Dedifferentiated amniotic fluid mesenchymal stem cell (primary cell): Measurements from ENCODE around the gene SMIM43.
"Not testable (repeated sequence)": the region's sequence is repeated elsewhere in the genome, so short reads cannot be mapped to it uniquely, and the experiment has no call there.

ENCODE experiments used
- DNase-seq: peaks from one replicate; pipeline ENCODE4 v3.0.0-alpha.2; 2016; ENCODE audit errors: extremely low spot score

SMIM43 gene

DNA sequence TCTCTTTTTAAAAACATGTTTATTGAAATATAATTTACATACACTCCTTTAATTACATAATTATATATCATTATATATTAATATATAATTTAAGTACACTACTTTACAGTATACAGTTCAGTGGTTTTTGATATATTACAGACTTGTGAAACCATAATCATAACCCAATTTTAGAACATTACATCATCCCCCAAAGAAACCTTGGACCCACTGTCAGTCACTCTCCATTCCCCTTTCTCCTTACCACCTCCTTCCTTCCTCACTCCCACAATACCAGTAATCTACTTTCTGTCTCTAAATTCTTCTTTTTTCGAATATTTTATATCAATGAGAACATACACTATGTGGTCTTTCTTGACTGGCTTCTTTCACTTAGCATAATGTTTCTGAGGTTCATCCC lies 18.2 kb upstream of the SMIM43 start:
- no peak for DNase-seq

DNA sequence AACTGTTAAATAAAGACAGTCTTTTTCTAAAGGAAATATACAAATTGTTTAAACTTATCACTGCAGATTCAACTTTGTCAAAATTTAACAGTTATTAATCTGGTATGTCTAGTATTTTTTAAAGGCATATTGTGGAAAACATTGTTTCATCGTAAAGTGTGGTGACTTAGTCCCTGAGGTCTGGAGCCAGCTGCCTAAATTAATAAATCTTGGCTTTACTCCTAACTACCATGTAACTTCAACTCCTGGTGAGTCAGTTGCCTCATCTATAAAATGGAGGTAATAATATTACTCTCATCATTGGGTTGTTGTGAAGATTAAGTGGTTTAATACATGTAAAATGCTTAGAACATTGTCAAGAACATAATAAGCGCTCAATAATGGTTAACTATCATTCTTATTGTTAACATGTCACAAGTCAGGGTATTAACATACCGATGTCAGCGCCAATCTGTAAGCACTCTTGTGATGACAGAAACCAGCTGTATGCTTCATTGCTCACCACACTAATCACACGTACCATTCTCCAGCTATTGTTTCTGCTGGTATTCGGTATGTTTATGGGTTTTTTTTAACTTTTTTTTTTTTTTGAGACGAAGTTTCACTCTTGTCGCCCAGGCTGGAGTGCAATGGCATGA lies 14.1 kb upstream of the SMIM43 start:
- DNase-seq: no peak

DNA sequence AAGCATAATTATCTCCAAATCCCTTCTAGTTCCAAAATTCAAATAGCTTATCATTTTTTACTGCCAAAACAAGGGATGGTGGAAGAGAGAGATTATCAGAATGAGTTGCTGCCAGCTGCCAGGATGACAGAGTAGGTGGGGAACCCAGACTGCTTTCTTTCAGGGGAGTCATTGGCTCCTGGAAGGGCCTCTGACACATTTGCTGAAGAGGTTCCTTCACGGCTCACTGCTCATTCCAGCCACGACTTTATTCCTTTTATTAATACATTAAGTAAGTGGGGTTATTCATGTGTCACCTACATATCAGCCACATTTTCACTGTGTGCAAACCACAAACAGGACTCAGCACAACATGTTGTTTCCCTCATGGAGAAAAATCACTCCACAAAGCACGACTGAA lies 12.7 kb upstream of the SMIM43 start:
- DNase-seq: no peak

DNA sequence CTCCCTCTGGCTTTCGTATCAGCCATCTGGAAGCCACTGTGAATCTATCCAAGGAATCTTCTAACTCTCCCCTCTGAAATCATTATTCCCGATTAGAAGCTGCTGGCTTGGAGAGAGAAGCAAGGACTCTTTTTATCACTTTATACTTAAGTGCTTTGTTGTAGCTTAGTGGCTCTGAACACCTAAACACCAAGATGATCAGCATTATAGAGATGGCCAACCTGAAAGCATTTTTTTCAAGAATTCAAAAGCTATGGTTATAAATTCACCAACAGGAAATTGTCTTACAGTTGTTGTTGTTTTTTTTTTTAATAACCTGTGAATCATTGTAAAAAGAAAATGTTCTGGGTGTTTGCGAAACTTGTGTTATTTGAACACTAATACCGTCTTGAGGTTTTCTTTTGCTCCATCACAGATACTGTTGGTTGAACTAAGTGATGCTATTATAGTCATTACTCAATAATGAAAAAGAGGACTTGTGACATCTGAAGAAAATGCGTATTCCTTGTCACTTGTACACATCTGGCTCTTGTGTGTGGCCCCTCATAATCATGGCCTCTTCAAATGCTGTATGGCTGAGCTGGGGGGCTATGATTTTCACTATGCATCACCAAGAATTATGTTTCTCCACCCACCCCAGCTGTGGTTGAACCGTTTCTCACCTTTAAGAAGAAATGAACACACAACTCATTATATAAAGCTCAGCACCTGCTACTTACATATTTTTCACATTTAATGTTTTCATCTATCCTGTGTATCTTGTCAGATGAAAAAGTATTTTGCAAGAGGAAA lies 11.8 kb upstream of the SMIM43 start:
- DNase-seq: no peak

DNA sequence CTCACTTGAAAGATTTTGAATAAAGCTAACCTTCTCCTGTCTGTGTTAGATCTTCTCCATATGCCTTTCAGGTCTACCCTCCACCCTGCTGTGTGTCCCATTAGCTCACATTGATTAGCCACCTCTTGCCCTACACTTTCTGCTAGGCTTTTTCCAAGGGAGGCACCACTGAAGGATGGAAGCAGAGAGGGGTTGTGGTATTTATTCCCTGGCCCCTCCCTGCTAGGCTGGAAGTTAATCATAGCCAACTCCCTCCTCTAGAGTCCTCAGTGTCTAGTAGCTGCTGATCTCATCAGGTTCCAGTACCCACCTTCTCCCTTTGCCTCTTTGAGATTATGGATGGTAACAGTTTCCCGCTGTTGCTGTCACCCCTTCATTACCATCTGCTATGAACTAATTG lies 8.9 kb upstream of the SMIM43 start:
- DNase-seq: no peak

DNA sequence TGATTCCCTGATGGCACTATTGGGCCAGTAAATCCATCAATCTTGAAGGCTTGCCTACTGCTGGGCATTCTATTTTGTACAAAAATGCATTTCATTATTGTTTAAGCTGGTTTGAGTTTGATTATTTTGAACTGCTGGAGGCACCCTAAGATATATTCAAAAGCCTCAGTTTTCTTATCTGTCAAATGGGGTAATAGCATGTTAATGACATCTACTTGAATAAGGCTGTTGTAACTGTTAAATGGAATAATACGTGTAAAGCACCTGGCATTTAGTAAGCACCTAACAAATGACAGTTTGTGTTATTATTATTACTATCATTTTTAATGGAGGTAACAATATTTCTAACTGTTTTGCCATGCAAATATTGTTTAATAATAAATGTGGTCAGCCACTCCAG lies 6.9 kb upstream of the SMIM43 start:
- DNase-seq: no peak

DNA sequence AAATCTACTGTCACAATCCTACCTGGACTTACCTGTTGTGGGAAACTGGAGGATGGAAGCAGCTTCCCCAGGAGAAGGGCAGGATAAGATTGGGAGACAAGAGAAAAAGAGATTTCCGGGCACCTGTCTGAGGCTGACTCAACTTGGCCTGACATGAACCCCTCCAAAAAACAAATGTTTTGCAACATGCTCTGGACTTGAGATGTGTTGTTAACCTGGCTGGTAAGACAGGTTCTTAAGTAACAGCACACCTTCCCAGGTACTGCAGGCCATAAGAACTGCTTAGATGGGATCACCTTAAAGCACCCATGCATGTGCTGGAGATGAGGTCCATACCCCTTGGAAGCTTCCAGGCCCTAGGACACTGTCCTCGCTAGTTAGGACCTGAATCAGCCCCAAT lies 4.4 kb upstream of the SMIM43 start:
- no peak for DNase-seq

DNA sequence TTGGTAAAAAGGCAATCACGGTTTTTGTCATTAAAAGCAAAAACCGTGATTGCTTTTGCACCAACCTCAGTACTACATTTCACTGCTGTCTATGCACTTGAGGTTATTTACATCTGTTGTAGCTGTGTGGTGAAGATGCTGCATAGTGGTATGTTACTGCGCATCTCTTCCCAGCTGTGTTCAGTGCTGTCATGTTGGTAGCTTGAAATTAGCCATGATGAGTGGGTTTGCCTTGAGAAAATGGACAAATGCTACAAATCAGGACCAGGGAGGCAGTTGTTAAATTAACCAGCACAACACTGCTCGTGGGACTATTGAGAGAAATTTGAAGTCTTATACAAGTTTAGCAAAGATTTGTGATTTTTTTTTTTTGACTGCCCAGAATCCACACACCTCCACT lies 2.2 kb upstream of the SMIM43 start:
- no peak for DNase-seq

DNA sequence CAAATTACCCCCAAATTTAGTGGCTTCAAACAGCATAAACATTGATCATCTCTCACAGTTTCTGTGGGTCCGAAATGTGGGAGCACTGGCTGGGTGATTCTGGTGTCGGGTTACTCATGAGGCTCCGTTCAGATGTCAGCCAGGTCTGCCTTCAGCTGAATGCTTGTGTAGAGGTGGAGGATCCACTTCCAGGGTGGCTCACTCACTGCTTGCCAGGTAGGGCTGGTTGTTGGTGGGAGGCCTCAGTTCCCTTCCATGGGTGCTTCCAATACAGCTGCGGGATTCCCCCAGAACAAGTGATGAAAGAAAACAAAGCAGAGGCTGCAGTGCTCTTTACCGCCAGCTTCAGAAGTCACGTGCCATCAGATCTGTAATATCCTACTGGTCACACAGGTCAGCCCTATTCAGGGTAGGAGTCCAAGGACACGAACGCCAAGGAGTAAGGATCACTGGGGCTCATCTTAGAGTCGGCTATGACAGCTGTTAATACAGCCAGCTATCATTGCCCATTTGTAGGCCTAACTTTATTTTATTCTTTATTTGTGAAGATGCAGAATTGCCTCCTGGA lies 1.1 kb upstream of the SMIM43 start:
- no peak for DNase-seq

DNA sequence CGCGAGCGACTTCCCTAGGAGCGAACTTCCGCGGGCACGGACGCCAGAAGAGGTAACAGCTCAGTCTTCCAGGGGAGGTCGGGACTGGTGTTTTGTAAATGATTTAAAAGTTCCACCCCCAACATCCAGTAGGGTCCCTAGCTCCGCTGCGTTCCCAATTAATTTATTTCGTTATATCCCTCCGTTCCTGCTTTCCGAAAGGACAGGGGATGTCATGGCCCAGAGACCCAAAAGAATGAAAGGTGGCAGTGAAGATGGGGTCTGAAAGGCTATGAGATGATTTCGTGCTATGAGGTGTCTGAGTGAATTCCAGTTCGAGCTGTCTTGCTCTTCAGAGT lies 373 bp upstream of the SMIM43 start:
- no peak for DNase-seq

DNA sequence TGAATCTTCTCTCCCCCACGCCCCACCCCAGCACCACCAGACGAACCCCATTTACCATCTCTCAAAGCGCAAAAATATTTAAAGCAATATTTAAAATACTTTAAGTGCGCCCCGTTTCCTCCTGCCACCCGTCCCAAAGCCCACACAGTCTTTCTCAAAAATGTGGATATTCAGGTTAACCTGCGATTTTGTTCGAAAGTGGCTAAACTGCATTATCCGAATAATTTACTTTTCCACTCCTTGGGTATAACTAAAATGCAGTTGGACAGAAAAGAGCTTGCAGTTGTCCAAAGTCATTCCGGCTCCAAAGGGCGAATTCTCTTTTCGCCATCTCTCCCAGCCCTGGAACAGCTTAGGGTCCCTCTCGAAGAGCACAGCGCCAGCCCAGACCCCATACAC lies 662 bp downstream of the SMIM43 start:
- DNase-seq: no peak

DNA sequence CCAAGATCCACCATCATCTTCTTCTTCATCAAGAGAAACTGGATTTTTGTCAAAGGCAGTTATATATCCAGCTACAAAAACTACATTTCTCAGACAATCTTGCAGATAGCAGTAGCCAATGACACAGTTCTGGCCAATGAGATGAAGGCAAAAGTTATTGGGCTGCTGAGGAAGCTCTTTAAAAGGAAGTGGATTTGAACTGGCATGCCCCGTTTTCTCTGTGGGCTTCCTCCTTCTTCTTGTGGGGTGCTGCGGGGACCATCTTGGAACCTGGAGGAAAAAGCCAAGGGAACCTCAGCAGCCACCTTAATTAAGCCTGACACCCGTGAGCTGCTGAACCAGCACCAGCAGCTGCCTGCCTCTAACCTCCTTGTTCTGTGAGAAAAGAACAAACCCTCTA lies 4.8 kb downstream of the SMIM43 start:
- DNase-seq: no peak

DNA sequence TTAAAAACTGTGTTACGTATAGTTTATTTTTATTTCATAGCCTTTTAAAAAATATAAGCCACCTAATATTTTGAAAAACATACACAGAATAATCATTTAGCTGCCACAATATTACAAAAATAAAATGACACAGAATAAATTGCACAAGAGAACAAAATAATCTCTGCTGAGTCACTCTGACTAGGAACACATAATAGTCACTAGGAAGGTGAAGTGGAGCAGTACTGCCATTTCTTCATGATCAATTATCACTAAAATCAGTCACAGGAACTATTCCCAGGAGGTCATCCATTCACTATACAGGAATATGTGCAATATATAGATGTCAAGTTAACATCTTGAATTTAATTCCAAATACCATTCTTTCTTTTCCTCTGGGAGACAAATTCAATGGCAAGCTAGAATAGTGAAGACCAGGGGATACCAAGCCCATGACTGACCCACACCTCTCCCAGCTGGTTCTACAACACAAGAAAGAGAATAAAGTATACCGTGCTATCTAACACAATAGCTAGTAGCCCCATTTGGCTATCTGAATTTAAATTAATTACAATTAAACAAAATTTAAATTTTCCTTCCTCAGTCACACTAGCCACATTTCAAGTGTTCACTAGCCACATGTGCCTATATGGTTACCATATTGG lies 5.9 kb downstream of the SMIM43 start:
- no peak for DNase-seq

DNA sequence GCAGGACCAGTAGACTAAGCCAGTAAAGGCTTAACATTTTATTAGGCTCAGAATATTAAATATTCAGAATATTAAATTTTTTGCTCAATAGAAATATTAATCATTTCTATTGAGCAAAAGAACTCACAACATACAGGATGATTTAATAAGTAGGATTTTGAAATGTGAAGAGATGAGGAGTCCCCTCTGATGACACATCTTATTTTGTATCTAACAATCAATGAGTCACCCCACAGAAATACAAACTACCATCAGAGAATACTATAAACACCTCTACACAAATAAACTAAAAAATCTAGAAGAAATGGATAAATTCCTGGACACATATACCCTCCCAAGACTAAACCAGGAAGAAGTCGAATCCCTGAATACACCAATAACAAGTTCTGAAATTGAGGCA lies 12.8 kb downstream of the SMIM43 start:
- DNase-seq: not testable (repeated sequence)

DNA sequence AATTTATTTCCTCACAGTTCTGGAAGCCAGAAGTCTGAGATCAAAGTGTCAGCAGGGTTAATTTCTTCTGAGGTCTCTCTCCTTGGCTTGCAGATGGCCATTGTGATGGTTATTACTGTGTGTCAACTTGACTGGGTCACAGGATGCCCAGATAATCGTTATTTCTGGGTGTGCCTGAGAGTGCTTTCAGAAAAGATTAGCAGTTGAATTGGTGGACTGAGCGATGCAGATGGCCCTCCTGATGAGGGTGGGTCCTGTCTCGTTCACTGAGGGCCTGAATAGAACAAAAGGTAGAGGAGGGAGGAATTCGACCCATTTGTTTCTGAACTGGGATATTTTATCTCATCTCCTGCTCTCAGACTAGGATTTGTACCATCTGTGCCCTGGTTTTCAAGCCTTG lies 15.7 kb downstream of the SMIM43 start:
- DNase-seq: no peak

DNA sequence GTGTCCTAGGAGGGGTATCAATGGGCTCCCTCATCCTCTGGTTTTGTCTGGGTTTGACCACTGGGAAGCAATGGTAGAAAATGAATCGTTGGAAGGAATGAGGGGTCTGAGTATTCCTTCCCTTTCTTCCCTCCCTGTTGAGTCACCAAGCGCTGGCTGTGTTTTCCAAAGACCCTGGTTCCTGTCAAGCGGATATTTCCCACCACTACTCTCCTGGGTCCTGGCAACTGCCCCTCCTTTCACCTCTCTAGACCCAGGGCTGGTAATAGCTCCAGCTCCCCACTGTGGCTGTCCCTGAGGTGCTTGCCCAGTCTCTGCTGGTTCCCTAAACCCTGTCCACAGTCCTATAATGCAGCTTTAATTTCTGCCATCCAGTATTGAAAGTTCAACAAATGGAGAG lies 22.2 kb downstream of the SMIM43 start:
- DNase-seq: no peak

DNA sequence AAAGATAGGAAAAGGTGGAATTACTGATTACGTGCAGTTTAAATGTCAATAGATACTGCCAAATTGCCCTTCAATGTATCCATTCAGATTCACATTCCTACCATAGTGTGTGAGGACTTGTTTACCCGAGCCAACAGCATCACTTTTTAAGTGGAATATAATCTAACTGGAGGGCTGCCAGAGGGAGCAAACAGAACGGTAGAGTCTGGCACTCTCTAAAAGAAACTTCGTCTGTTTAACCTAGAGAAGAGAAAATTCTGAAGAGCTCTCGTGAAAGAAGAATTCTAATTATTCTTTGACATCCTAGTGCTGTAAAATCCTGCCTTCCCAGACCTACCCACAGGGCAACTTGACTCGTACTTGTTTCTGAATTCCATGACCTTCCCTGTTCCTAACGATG lies 23.2 kb downstream of the SMIM43 start:
- DNase-seq: no peak

DNA sequence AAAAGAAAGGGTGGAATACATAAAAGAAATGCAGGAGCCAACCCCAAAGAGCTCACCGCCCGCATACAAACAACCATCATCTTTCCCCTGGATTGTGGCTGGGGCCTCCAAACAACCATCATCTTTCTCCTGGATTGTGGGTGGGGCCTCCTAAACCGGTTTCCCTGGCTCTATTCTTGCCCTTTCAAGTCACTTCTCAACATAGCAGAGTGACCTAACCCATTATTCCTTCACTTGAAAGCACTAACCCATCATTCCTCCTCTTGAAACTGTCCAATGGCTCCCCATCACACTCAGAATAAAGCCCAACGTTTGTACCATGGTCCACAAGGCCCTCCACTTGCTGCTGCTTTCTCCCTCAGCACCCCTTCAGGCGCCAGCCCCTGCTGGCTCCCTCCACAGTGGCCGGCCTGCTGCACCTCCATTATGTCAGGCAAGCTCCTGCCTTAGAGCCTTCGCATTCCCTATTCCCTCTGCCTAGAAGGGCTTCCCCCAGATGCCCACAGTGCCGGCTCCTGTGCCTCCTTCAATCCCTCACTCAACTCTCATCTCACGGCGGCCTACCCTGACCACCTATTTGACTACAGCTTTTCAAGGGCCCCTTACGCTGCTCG lies 24.1 kb downstream of the SMIM43 start:
- DNase-seq: no peak

DNA sequence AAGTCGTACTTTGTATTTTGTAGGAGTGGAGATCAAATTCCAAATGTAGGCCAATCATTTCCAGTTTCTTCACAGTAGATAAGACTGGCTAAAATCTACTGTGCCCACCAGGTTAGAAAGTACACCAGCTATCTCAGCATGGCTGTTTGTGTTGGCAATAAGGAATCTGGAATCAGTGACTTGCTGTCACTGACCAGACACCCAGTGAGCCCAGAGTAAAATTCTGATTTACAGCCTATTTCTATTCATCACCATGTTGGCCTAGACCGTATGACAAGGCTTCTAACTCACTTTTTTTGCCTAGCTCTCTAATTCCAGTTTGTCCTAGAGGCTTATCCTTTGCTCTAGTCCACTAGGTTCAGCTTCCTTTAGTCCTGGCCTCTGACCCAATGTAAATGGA lies 25.4 kb downstream of the SMIM43 start:
- no peak for DNase-seq

DNA sequence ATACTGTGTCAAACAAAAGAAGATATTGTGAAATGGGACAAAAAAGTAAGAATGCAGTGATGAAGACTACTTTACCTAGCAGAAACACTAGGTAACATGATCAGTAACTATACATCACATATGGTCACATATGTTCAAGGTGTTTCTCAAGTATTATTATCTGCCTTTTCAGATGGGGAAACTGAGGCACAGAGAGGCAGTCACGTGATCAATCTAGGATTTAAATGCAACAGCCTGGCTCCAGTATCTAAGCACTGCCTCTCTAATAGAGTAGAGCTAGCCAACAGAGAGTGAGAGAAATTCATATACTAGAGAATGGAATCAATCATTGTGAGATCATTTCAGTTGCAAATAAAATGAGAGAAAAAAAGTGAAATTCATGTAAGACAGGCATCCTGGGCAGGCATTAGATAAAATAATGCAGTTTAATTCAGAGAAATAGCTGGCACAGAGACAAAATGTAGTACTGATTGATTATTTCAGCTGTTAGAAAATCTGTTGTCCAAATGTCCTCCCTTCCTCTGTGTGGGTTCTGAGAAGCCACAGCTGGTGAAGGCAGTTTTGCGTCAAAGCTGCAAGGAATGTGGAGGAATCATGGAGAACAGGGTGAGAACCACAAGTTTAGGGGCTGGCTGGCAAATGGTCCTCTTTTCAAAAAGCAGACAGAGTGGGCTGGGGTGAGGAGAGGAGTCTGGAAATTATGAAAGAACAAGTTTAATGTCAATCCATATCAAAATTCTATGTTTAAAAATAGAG lies 26.0 kb downstream of the SMIM43 start:
- no peak for DNase-seq

DNA sequence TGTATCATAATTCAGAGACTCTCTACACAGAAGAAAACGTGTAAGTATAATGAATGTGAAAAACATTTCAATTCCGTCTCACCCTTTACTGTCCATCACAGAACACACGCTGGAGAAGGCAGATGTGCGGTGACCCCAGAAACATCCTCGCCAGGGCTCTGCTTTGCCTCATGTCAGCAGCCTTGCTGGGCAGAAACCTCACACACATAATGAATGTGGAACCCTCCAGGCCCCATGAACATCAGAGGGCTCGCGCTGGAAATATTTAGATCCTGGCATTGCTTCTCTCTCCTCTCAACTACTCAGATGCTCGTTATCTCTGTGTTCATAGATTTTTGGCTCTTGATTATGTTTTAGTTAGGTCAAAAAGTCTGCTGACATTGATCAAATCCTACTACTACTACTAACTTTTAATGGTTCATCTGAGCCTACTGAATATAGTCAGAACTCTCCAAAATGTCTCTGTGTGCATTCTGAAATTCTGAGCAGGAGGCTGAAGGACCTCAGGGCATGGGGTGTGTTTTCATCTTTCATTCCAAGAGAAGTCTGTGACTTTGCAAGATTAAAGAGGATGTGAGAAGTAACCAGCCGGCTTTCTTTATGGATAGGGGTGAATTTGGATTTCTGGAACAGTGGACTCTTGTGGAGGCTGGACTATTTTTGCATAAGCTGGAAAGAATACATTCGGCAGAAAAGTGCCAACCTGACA lies 27.0 kb downstream of the SMIM43 start:
- no peak for DNase-seq
